ENCODE results near the gene RPS6KA5.

DNA sequence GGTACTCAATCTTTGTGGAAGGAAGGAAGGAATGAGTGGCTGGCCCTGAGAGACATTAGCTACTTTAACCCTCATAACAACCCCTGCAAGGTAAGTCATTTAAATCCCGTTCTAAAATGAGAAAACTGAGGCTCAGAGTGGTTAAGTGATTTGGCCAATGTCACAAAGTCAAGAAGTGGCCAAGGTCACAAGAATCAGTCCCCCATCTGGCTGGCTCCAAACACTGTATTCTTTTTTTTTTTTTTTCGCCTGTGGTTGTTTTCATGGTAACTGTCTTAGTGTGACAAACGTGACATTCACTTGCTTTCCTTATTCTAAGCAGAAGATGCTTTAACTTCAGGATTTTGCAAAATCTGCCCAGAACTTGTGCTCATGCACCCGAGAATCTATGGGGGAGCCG is 247.0 kb downstream of the RPS6KA5 start:
- TF ChIP-seq, protein P1, sequence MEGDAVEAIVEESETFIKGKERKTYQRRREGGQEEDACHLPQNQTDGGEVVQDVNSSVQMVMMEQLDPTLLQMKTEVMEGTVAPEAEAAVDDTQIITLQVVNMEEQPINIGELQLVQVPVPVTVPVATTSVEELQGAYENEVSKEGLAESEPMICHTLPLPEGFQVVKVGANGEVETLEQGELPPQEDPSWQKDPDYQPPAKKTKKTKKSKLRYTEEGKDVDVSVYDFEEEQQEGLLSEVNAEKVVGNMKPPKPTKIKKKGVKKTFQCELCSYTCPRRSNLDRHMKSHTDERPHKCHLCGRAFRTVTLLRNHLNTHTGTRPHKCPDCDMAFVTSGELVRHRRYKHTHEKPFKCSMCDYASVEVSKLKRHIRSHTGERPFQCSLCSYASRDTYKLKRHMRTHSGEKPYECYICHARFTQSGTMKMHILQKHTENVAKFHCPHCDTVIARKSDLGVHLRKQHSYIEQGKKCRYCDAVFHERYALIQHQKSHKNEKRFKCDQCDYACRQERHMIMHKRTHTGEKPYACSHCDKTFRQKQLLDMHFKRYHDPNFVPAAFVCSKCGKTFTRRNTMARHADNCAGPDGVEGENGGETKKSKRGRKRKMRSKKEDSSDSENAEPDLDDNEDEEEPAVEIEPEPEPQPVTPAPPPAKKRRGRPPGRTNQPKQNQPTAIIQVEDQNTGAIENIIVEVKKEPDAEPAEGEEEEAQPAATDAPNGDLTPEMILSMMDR (IDR thresholded peaks at IDR 0.05; ENCODE audit: low read length) = no peak
- TF ChIP-seq EZH2phosphoT487 (IDR thresholded peaks at IDR 0.05; ENCODE audit: low read length) (no peak), EZH2 (optimal IDR thresholded peaks at IDR 0.05; ENCODE audit: low read depth, low read length) (no peak)
